CD4-positive, alpha-beta T cell treated with Interleukin-4 for 4 hours (primary cell): ENCODE data around the gene LYZL2.
"Not testable (repeated sequence)": the region's sequence is repeated elsewhere in the genome, so short reads cannot be mapped to it uniquely, and the experiment has no call there.

Experiments
- DNase-seq: peaks from one replicate; pipeline ENCODE4 v3.0.0-alpha.2; 2020

Gene LYZL2

DNA sequence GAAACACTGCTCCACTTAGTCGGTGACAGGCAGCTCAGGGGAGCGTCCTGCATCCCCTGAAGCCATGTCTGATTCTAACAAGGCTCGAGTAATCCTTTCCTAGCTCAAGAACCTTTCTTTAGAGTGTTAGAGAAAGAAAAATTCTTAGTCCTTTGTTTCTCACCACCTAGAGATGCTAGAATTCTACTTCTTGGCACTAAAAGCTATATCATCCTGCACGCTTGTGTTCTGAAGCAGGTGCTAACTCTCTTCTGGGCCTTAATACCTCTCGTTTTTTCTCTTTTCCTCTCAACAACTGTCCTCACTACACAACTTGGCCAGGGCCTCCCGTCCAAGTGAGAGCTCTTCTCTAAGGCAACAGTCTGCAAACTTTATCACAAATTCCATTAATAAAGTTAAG is at the start of gene LYZL2:
LYZL2 (minus strand) TSS at position 101 of the 400 bp plus-strand sequence. CDS start 2,838 bp downstream, outside the sequence.
- no peak for DNase-seq

DNA sequence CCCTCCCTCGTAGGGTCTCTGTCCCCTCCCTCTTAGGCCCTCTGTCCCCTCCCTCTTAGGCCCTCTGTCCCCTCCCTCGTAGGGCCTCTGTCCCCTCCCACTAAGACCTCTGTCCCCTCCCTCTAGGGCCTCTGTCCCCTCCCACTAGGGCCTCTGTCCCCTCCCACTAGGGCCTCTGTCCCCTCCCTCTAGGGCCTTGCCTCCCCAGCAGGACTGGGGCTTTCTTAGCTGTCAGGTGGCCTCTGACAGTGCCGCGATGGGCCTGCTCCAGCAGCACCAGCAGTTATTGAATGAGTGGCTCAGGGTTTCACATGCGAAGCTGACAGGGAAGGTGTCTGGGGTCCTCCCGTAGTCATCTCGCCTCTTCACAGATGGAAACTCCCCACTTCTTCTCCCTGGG is 48.1 kb upstream of the LYZL2 start:
- DNase-seq = not testable (repeated sequence)

DNA sequence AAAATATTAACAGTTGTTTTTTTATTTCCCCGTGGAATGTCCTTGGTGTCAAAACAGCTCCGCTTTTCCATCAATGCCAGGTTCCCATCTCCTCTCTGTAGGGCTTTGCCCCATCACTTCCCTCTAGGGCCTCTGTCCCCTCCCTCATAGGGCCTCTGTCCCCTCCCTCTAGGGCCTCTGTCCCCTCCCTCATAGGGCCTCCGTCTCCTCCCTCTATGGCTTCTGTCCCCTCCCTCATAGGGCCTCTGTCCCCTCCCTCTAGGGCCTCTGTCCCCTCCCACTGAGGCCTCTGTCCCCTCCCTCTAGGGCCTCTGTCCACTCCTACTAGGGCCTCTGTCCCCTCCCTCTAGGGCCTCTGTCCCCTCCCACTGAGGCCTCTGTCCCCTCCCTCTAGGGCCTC is 47.6 kb upstream of the LYZL2 start:
- DNase-seq = not testable (repeated sequence)

- DNase-seq = no peak
These were observed 46.5 kb upstream of the LYZL2 start for GRCh38 chr10:30675791-30676718.

- no peak for DNase-seq
These were observed 45.2 kb upstream of the LYZL2 start for GRCh38 chr10:30674796-30675195.

DNA sequence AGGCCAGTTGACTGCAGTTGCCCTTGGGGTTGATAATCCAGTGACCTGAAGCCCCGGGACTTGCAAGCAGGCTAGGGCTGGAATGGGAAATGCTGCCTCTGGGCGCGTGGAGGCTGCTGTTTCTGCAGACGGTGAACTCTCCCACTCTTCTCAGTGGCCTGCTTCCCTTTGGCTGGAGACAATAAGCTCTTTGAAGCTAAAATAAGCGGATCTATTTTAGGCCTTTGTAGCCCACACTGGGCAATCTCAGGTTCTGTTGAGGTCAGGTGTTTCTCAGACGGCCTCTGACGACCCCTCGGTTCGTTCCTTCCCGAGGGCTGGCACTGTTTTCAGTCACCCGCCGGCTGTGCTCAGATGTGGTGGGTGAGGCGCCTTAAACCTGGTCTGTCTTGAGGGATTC is 43.7 kb upstream of the LYZL2 start:
- DNase-seq = not testable (repeated sequence)

DNA sequence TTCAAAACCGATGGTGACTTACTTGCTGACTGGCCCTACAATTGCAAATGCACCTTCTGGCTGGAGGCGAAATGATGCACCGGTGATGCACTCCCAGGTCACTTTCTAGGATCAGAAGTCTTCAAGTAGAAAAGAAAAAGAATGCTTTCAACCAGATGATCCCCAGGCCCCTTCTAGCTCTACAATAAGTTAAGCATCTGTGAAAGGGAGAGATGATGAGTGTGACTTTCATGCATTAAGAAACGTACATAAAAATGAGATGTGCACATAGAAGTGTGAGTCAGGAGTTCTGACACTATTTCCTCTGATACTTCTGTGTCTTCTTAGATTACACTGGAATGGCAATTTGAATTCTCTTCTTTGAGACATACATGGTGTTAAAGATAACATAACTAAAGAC is 42.8 kb upstream of the LYZL2 start:
- DNase-seq = not testable (repeated sequence)

DNA sequence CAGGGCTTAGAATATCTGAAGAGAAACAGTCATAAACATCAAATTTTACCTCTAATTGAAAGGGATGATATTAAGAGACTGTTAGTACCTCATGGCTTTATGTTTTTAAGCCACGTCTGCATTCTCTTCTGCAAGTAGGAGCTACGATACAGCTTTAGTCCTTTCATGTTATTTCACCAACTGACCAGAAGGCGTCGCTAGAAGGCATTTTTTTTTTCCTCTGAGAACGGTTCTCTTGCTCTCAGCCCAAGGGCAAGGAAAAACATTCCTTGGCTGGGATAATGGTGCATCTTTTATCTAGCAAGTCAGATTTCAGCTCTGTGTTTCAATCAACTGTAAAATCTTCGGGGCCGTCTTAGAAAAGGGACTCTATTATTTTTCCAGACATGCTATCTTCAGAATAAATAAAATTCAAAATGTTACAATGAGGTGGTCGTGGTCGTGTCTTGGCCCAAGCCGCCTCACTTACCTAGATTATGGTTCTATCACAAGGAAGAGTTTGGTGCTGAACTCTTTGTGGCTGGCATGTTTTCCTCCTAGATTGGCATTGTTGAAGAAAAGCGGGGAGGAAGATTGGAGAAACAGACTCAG is 41.6 kb upstream of the LYZL2 start:
- peak; percentile 63 for DNase-seq

DNA sequence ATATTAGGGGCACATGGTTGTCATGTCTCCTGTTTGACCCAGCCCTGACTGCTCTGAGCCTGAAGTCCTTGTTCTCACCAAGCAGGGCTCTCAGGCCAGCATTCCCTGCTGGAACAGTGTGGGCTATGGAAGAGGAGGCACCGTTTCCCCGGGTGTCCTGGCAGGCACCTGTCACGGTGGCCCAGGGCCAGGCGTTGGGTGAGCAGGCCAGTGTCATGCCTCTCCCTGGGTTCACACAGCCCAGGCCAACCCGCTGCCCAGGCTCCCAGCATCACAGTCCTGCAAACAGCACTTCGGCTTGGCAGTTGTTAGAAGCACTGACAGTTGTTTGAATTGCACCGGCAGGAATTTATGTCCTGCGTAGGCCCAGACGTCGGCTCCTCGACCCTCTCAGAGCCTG is 38.4 kb upstream of the LYZL2 start:
- DNase-seq = not testable (repeated sequence)

GRCh38 chr10:30663403-30663802 is 33.9 kb upstream of the LYZL2 start:
- not testable (repeated sequence) for DNase-seq

- no peak for DNase-seq
These were observed 33.3 kb upstream of the LYZL2 start for GRCh38 chr10:30662814-30663213.

- DNase-seq = not testable (repeated sequence)
These were observed 30.8 kb upstream of the LYZL2 start for GRCh38 chr10:30660314-30660713.

- no peak for DNase-seq
These were observed 26.7 kb upstream of the LYZL2 start for GRCh38 chr10:30656233-30656632.

GRCh38 chr10:30655001-30655400 is 25.4 kb upstream of the LYZL2 start:
- DNase-seq = not testable (repeated sequence)

GRCh38 chr10:30651470-30652397 is 22.2 kb upstream of the LYZL2 start:
- not testable (repeated sequence) for DNase-seq

DNA sequence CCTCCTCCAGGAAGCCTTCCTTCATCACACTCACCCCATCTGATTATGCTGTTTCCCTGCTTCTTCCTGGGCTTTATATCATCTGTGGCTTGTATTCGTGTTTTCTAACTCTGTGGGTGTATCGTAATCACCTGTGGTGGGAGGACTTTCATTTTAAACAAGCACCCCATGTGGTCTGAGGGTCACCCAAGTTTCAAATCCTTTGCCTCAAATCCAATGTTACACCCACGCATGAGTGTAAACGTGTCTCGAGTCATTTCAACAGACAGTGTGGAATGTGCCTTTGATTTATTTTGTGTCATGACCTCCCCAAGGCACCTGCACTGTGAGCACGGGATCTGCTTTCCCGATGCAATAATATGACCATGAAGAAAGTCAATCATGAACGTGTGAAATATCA is 17.5 kb upstream of the LYZL2 start:
- DNase-seq = no peak

- no peak for DNase-seq
These were observed 15.8 kb upstream of the LYZL2 start for GRCh38 chr10:30645340-30645827.

DNA sequence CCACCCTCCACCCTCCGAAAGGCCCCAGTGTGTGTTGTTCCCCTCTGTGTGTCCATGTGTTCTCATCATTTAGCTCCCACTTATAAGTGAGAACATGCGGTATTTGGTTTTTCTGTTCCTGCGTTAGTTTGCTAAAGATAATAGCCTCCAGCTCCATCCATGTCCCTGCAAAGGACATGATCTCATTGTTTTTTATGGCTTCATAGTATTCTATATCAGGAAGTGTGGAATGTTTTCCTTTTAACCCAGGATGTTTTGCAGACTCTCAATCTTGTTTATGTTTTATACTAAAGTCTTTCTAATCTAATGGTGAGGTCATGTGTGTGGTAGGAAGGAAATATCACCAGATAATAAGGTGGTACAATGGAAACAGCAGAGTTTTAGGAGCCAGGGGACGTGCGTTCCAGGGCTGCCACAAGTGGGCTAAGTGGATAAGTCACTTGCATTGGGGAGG is 14.9 kb upstream of the LYZL2 start:
- not testable (repeated sequence) for DNase-seq

DNA sequence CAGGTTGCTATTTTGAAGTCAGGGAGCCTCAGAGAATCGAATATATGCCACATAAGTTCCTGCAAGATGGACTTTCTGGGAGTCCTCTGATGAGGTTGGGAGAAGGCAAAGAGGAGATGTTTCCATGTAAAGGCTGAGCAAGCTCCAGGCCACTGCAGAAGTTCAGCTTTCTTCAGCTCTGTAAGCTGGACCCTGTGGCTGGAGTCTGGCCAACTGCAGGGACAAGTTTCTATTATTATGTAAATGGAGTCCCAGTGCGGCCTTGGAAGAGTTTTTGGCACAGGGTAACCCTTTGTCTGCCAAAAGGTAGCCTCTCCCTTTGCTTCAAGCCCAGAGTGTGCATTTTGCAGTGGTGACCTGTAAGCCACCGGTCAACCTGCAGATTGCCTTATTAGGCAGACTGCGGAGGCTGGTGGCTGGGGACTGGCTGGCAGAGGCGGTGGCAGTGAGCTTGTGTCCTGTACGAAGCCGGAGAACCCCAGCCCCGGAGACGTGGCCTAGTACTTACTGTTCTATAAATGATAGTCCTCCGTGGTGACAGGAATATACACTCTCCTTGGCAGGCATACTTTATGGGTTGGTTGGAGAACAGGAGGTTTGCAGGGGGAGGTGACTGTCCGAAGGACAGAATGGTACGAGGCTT is 14.1 kb upstream of the LYZL2 start:
- DNase-seq = not testable (repeated sequence)

DNA sequence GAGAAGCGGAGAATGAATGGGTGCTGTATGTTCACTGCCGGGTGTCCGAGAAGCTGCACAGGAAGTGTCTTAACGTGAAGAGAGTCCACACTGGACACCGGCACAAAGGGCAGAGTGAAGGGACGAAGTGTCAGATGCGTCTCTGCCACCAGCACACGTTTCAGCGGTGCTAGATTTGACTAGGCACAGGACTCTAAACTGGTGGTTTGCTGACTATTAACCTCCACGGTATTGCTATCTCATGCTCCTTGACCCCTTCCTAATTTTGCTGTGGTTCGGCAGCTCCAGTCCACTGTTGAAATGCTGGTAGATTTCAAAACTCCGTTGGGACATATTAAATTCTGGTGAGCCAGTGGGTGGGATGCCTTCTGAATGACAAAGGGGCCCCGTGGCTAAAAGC is 13.3 kb upstream of the LYZL2 start:
- not testable (repeated sequence) for DNase-seq

DNA sequence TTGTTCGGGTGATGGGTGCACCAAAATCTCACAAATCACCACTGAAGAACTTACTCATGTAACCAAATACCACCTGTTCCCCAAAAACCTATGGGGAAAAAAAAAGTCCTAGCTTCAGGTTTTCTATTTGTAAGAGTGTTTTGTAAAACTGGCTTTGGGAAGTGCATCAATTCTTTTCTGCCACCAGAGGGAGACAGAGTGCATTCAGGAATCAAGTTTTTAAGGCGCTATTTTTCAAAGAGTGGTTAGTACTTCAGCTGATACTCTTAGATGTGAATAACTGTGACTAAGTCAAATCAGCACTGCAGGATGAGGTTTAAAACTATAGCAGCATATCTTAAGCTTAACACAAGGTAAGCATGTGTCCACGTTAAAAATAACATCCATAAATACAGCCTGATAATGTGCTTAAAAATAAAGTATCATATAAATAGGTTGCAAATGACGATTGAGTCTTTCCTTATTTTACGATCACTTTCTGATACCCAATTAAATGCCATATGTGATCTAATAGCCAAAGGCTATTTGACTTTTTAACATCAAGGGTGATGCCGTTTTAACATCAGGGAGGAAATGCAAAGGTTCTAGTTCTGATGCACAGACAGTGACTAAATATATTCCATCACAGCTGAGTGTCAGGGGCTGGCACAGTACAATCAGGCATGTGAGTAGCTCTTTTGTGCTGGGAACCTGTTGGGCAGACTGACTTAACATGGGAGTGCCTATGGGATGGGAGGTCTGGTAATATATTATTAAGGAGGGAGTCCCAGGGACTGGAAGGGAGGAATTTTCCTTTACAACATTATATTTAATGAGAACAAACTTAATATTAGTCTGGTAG is 10.6 kb upstream of the LYZL2 start:
- DNase-seq = peak; percentile 68
